ENCODE results near the gene HMG20A.

- TF ChIP-seq TAF1 (CRISPR knock-in tag; IDR thresholded peaks at IDR 0.05) (no peak), CTCF (CRISPR knock-in tag; IDR thresholded peaks at IDR 0.05) (no peak), KMT2A (CRISPR knock-in tag; IDR thresholded peaks at IDR 0.05) (no peak), MYNN (CRISPR knock-in tag; IDR thresholded peaks at IDR 0.05; ENCODE audit: low read depth) (no peak), HDAC6 (IDR thresholded peaks at IDR 0.05; ENCODE audit: low read depth, low read length) (no peak), SP1 (IDR thresholded peaks at IDR 0.05) (no peak), SP1 (CRISPR knock-in tag; IDR thresholded peaks at IDR 0.05) (no peak), ZBTB1 (CRISPR knock-in tag; IDR thresholded peaks at IDR 0.05; ENCODE audit: borderline replicate concordance) (no peak)
These were observed 48.7 kb upstream of the HMG20A start for GRCh38 chr15:77371850-77372563.

Measured in HepG2 (cell line).